ENCODE data around the gene FAM170B. TPM values are rescaled to one million over a fixed set of nuclear protein-coding genes. Genes with fewer than 3 reads are reported as not detected.

Gene FAM170B
- total and polyA plus RNA-seq, 2 of the 4 experiments (the other 2 are of a cell fraction): not detected

- Histone ChIP-seq H3K9me3 (ENCODE audit: control insufficient read depth, insufficient read depth, low read length) (no peaks in the 10 kb centered on the region), H3K9ac (ENCODE audit: low read depth, low read length) (no peak overlapping the region), H2AFZ (replicated peaks; ENCODE audit: low read length, poor library complexity) (no peak overlapping the region), H3K4me2 (ENCODE audit: low read depth, low read length) (no peak overlapping the region), H2AK9ac (replicated peaks; ENCODE audit: low read depth, low read length, poor library complexity) (peak overlapping the region; percentile 51), H3K9me1 (ENCODE audit: insufficient read depth, low read length) (peaks cover 17% of the 10 kb centered on the region), H4K20me1 (ENCODE audit: insufficient read depth, low read length) (no peaks in the 10 kb centered on the region), H3K14ac (replicated peaks; ENCODE audit: low read depth, low read length) (peak overlapping the region; percentile 35; the same call in 1 of the 2 replicates), H2BK15ac (ENCODE audit: low read depth, low read length) (peak overlapping the region; percentile 42; the same call in 1 of the 3 replicates), H2BK5ac (ENCODE audit: low read depth, low read length, poor library complexity, severe bottlenecking) (peak overlapping the region; percentile 14), H3K23ac (ENCODE audit: low read depth, low read length) (no peak overlapping the region), H3K4me3 (ENCODE audit: insufficient read depth, low read depth, low read length) (no peak overlapping the region), H2AK5ac (ENCODE audit: low read depth, low read length) (peak overlapping the region; percentile 88), H2BK120ac (ENCODE audit: low read depth, low read length) (peak overlapping the region; percentile 80), H3K79me1 (ENCODE audit: low read depth in 1 of 2, low read length in 2 of 2) (no peaks in the 10 kb centered on the region), H3K4me1 (ENCODE audit: control insufficient read depth, insufficient read depth, low read length) (peaks cover 13% of the 10 kb centered on the region), H3K18ac (ENCODE audit: low read depth, low read length) (peak overlapping the region; percentile 25; the same call in 1 of the 2 replicates), H2BK20ac (ENCODE audit: low read depth, low read length) (peak overlapping the region; percentile 83), H3K27me3 (ENCODE audit: control insufficient read depth, insufficient read depth, low read length) (no peaks in the 10 kb centered on the region), H3K27ac (ENCODE audit: insufficient read depth, low read length) (no peak overlapping the region), H4K5ac (ENCODE audit: low read depth, low read length) (no peak overlapping the region), H4K91ac (ENCODE audit: insufficient read depth, low read depth, low read length) (peak overlapping the region; percentile 26; the same call in 1 of the 2 replicates), H3K56ac (ENCODE audit: extremely low read depth, insufficient read depth, low read length) (no peak overlapping the region), H3K36me3 (ENCODE audit: control insufficient read depth, insufficient read depth, low read length) (no peaks in the 10 kb centered on the region), H4K8ac (ENCODE audit: low read depth in 2 of 2, low read length in 2 of 2) (peak overlapping the region in 1 of 2 experiments; percentile 43; a peak in 1 of 4 replicates), H3K4ac (ENCODE audit: low read depth, low read length) (peak overlapping the region; percentile 66)
- BruUV-seq (replicated peaks): no TSS peak
- intact Hi-C loops (cut with micrococcal nuclease): loop anchor here (5.0 to 10.0 kb wide), 2 partner anchors 352 to 506 kb away; no protein-coding TSS in a partner anchor
- DNase-seq (no peak), ATAC-seq (ENCODE audit: low read depth) (no peak)
- WGBS, 2 experiments (ENCODE audit: extremely low coverage in 2 of 2, insufficient read length in 1 of 2): no CpG with 5 or more reads among the region's 8 CpGs
- TF ChIP-seq RAD21 (IDR thresholded peaks at IDR 0.05; ENCODE audit: low read length): no peak
- TF ChIP-seq MAFK (IDR thresholded peaks at IDR 0.05; ENCODE audit: low read depth, low read length): peak; percentile 91
- ChIA-PET CTCF (no interaction called here), POLR2A (ENCODE audit: unreplicated experiment) (no interaction called here)
- dilution Hi-C loops (cut with HindIII; ENCODE audit: low sequenced_read_pairs, unreplicated experiment): no loop called here
- in situ Hi-C loops (cut with MboI; ENCODE audit: low sequenced_read_pairs): no loop called here
Measured at GRCh38 chr10:49162761-49163310, 29.0 kb upstream of the FAM170B start.

Data from IMR-90 (cell line).